ENCODE measurements around the gene RAB8B. TPM values are rescaled to one million over a fixed set of nuclear protein-coding genes. Genes with fewer than 3 reads are reported as not detected.
A peak's percentile ranks its signal among the peaks of the same experiment; 100 is the strongest.

The RAB8B gene
- total and polyA plus RNA-seq, 9 of the 15 experiments (the other 6 are each of a cell fraction or from before 2014, with no cell fraction given): 7.8 to 32.1 (median 24.2) TPM

DNA sequence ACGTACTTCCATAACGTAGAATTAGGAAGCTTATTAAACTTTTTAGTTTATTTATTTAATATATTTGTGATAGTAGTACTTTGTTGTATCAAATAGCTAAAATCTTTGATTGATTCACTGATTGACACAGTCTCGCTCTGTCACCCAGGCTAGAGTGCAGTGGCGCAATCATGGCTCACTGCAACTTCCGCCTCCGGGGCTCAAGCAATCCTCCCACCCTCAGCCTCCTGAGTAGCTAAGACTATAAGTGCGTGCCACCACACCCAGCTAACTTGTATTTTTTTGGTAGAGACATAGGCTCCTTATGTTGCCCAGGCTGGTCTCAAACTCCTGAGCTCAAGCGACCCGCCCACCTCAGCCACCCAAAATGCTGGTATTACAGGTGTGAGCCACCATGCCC lies 93.7 kb downstream of the RAB8B start:
- Histone ChIP-seq H3K9ac (ENCODE audit: insufficient read depth in 1 of 2, low read depth in 2 of 2, low read length in 2 of 2) (no peak overlapping the region), H3K4me1 (replicated peaks in 1 of 2; ENCODE audit: control insufficient read depth in 2 of 2, insufficient read depth in 2 of 2, low read length in 2 of 2) (no peaks in the 10 kb centered on the region; a peak in 1 of 5 replicates), H3K27me3 (ENCODE audit: control insufficient read depth in 2 of 2, insufficient read depth in 2 of 2, low read length in 2 of 2) (no peaks in the 10 kb centered on the region), H3K79me2 (ENCODE audit: control insufficient read depth, insufficient read depth, low read length) (no peaks in the 10 kb centered on the region), H3K4me2 (ENCODE audit: insufficient read depth, low read length) (no peak overlapping the region), H2AFZ (ENCODE audit: low read depth, low read length) (no peak overlapping the region), H3K27ac (ENCODE audit: extremely low read depth, low read depth, low read length) (no peak overlapping the region), H3K9me3 (replicated peaks; ENCODE audit: control insufficient read depth, insufficient read depth, low read depth, low read length) (no peaks in the 10 kb centered on the region), H3K9me1 (ENCODE audit: control insufficient read depth, insufficient read depth, low read length) (no peaks in the 10 kb centered on the region), H3K36me3 (ENCODE audit: control insufficient read depth, insufficient read depth, low read length) (peaks cover 8% of the 10 kb centered on the region; the same call in 1 of the 3 replicates), H3K4me3 (no peak overlapping the region), H4K20me1 (replicated peaks; ENCODE audit: control insufficient read depth, insufficient read depth, low read length) (no peaks in the 10 kb centered on the region)
- FAIRE-seq: no peak
- intact Hi-C loops (cut with micrococcal nuclease) (loop anchor here (10.0 kb wide), 1 partner anchor 332 kb away; no protein-coding TSS in a partner anchor), in situ Hi-C loops (cut with MboI) (loop anchor here (25.0 kb wide), 1 partner anchor 779 kb away; no protein-coding TSS in a partner anchor)
- TF ChIP-seq ZNF668 (CRISPR knock-in tag; IDR thresholded peaks at IDR 0.05) (no peak), CC2D1A (IDR thresholded peaks at IDR 0.05) (no peak), NRF1 (conservative IDR thresholded peaks at IDR 0.05 in 1 of 2, IDR thresholded peaks at IDR 0.05 in 1 of 2) (no peak), MCM7 (IDR thresholded peaks at IDR 0.05) (no peak), CEBPG (CRISPR knock-in tag; IDR thresholded peaks at IDR 0.05) (no peak), CEBPG (tag; conservative IDR thresholded peaks at IDR 0.05 in 1 of 2, IDR thresholded peaks at IDR 0.05 in 1 of 2) (peak; percentile 27 to 40; a peak in 1 of 4 replicates), KLF1 (tag; IDR thresholded peaks at IDR 0.05) (no peak), ZNF764 (CRISPR knock-in tag; IDR thresholded peaks at IDR 0.05; ENCODE audit: low read depth) (no peak), CBFA2T3 (IDR thresholded peaks at IDR 0.05) (no peak), BCL6 (CRISPR knock-in tag; IDR thresholded peaks at IDR 0.05) (no peak), L3MBTL2 (IDR thresholded peaks at IDR 0.05) (no peak), DMBX1 (CRISPR knock-in tag; IDR thresholded peaks at IDR 0.05; ENCODE audit: borderline replicate concordance) (no peak), ZFP1 (CRISPR knock-in tag; IDR thresholded peaks at IDR 0.05) (no peak), IRF2 (CRISPR knock-in tag; IDR thresholded peaks at IDR 0.05) (no peak), CEBPB (tag; IDR thresholded peaks at IDR 0.05) (peak; percentile 87)
- 74% methylated on average over 9 of the region's 9 CpGs for WGBS (ENCODE audit: insufficient coverage, low coverage, missing lambda C conversion rate)
- CTCF ChIA-PET (ENCODE audit: low intra/inter-chr PET ratio): interaction anchor here (0.6 kb wide), 1 partner anchor 138 kb away, joined by 7 read pairs; no protein-coding TSS in a partner anchor
- POLR2A ChIA-PET: interaction anchor here (0.6 kb wide), 1 partner anchor 83 kb away, joined by 3 read pairs; no protein-coding TSS in a partner anchor
- no peak for DNase-seq (ENCODE audit: extremely low read depth in 1 of 4, low spot score in 3 of 4)
- ATAC-seq: peak; percentile 50; the same call in 1 of the 3 replicates
- BruUV-seq (replicated peaks): no TSS peak
